Caco-2 (cell line): ENCODE data around the gene IMPACT. TPM values are rescaled to one million over a fixed set of nuclear protein-coding genes. Genes with fewer than 3 reads are reported as not detected.

Experiments used
- BruUV-seq: library from RNA; stranded (reverse); fragments of 400-500 nt; replicated peaks from 2 replicates; lab custom pipeline; 2021; lab: Mats Ljungman, UMichigan
- CTCF ChIA-PET: fragments of 300-600 bp; sonication (Branson Sonifier 250); formaldehyde crosslinking; loops from one replicate; lab custom pipeline; 2022; ENCODE audit warnings: antibody characterized with exemption; lab: Charles Lee
- POLR2A ChIA-PET: fragments of 300-600 bp; sonication (Branson Sonifier 250); formaldehyde crosslinking; loops from one replicate; lab custom pipeline; 2022; ENCODE audit warnings: antibody characterized with exemption; lab: Charles Lee
- DNase-seq, 2 experiments: peaks; one replicate each; pipeline versions ENCODE4 v3.0.0 to v3.0.0-alpha.2; 2020 to 2022
- H3K27me3 ChIP-seq: replicated peaks from 2 replicates; pipeline ENCODE4 v1.6.0; 2011; ENCODE audit warnings: low read length; ENCODE audit not compliant: control insufficient read depth, insufficient read depth
- H3K36me3 ChIP-seq: 2 replicates; pipeline ENCODE4 v1.5.1; 2011; ENCODE audit warnings: low read length; ENCODE audit not compliant: control insufficient read depth, insufficient read depth
- H3K4me1 ChIP-seq: fragments of 250-450 bp; sonication (Bioruptor Pico); 2 replicates; pipeline ENCODE4 v1.5.1; 2020; ENCODE audit warnings: mild to moderate bottlenecking
- H3K4me3 ChIP-seq: 2 replicates; pipeline ENCODE4 v1.5.1; 2011; ENCODE audit warnings: low read depth, mild to moderate bottlenecking, control low read depth, low read length
- H3K9me3 ChIP-seq: fragments of 250-450 bp; sonication (Bioruptor Pico); 2 replicates; pipeline ENCODE4 v1.5.1; 2020; ENCODE audit warnings: mild to moderate bottlenecking, moderate library complexity
- H3K27ac Mint-ChIP-seq: one replicate; pipeline ENCODE4 v1.8.0; 2022; ENCODE audit warnings: mixed read lengths; ENCODE audit not compliant: unreplicated experiment
- H3K27me3 Mint-ChIP-seq: one replicate; pipeline ENCODE4 v1.8.0; 2022; ENCODE audit warnings: mixed read lengths; ENCODE audit not compliant: insufficient read depth, unreplicated experiment
- H3K36me3 Mint-ChIP-seq: one replicate; pipeline ENCODE4 v1.8.0; 2022; ENCODE audit warnings: mild to moderate bottlenecking, mixed read lengths; ENCODE audit not compliant: insufficient read depth, unreplicated experiment
- H3K4me1 Mint-ChIP-seq: one replicate; pipeline ENCODE4 v1.8.0; 2022; ENCODE audit warnings: low read depth, mixed read lengths; ENCODE audit not compliant: unreplicated experiment
- H3K4me3 Mint-ChIP-seq: one replicate; pipeline ENCODE4 v1.8.0; 2022; ENCODE audit warnings: mild to moderate bottlenecking, moderate library complexity, mixed read lengths; ENCODE audit not compliant: unreplicated experiment
- H3K9me3 Mint-ChIP-seq: one replicate; pipeline ENCODE4 v1.8.0; 2022; ENCODE audit warnings: mixed read lengths; ENCODE audit not compliant: unreplicated experiment
- CTCF ChIP-seq, 2 experiments: fragments of 200-600 bp in 1 of 2; IDR thresholded peaks; 1 replicate in 1 of 2; 2 replicates in 1 of 2; pipeline versions ENCODE4 v1.5.1 to v1.8.0; 2011 to 2022; ENCODE audit warnings: antibody characterized with exemption in 1 of 2, control low read depth in 1 of 2, inconsistent platforms in 1 of 2, low read depth in 1 of 2, low read length in 1 of 2, mild to moderate bottlenecking in 1 of 2, moderate library complexity in 1 of 2; ENCODE audit not compliant: insufficient read depth in 1 of 2, severe bottlenecking in 1 of 2, unreplicated experiment in 1 of 2
- intact Hi-C: fragments of 100-400 bp; cut with micrococcal nuclease; formaldehyde crosslinking; loops from one replicate; pipeline ENCODE4 v1.10.0; 2022; ENCODE audit not compliant: unreplicated experiment
- total RNA-seq: library from RNA; stranded (reverse); gene quantifications from 2 replicates; pipeline ENCODE4 v1.2.3, GENCODE V29; 2022

The IMPACT gene
- total RNA-seq, 1 experiment from 2014 or later: 20.6 TPM

- POLR2A ChIA-PET: no interaction called here
These were observed 39.0 kb downstream of the IMPACT start for GRCh38 chr18:24465486-24465885.

DNA sequence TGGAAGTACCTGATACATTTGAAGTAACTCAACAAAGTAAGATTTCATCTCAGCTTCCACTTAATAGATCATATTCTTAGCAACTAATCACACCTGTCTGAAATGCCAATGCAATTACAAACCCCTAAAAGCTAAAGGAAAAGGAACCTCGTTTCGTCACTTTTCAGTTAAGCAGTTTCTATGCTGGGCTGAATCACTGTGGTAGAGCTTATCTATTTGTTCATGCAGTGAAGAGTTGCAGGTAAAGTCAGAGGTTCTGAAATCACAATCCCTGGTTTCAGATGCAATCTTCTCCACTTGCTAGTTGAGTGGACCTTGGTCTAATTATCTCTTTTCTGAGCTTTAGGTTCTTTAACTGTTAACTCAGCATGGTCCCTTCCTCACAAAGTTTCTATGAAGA lies 40.3 kb downstream of the IMPACT start:
- no peak for TF ChIP-seq CTCF (IDR thresholded peaks at IDR 0.05; ENCODE audit: insufficient read depth in 1 of 2, low read depth in 1 of 2, low read length in 1 of 2, severe bottlenecking in 1 of 2, unreplicated experiment in 1 of 2)
- Mint-ChIP-seq H3K4me1 (no peaks in the 10 kb centered on the region), H3K27ac (no peak overlapping the region), H3K4me3 (no peak overlapping the region), H3K27me3 (no peaks in the 10 kb centered on the region), H3K36me3 (no peaks in the 10 kb centered on the region), H3K9me3 (no peaks in the 10 kb centered on the region)
- no TSS peak for BruUV-seq
- Histone ChIP-seq H3K4me1 (no peaks in the 10 kb centered on the region), H3K9me3 (no peaks in the 10 kb centered on the region), H3K4me3 (no peak overlapping the region), H3K36me3 (no peaks in the 10 kb centered on the region), H3K27me3 (no peaks in the 10 kb centered on the region)
- POLR2A ChIA-PET: no interaction called here
- DNase-seq: no peak
- CTCF ChIA-PET: no interaction called here
- intact Hi-C loops: no loop called here

More at GRCh38 chr18:24465486-24465885, 39.0 kb downstream of the IMPACT start:
- H3K27ac Mint-ChIP-seq: no peak overlapping the region
- no peaks in the 10 kb centered on the region for H3K4me1 ChIP-seq
- H3K4me3 Mint-ChIP-seq: no peak overlapping the region
- DNase-seq: no peak
- H3K9me3 ChIP-seq: no peaks in the 10 kb centered on the region
- no peaks in the 10 kb centered on the region for H3K27me3 Mint-ChIP-seq
- TF ChIP-seq CTCF (IDR thresholded peaks at IDR 0.05; ENCODE audit: insufficient read depth in 1 of 2, low read depth in 1 of 2, low read length in 1 of 2, severe bottlenecking in 1 of 2, unreplicated experiment in 1 of 2): no peak
- intact Hi-C loops: no loop called here
- H3K9me3 Mint-ChIP-seq: no peaks in the 10 kb centered on the region
- H3K36me3 ChIP-seq: no peaks in the 10 kb centered on the region
- no TSS peak for BruUV-seq
- H3K27me3 ChIP-seq: no peaks in the 10 kb centered on the region
- no peaks in the 10 kb centered on the region for H3K4me1 Mint-ChIP-seq
- H3K36me3 Mint-ChIP-seq: no peaks in the 10 kb centered on the region
- no peak overlapping the region for H3K4me3 ChIP-seq
- CTCF ChIA-PET: no interaction called here

GRCh38 chr18:24470022-24470618 lies 43.6 kb downstream of the IMPACT start:
- Mint-ChIP-seq H3K4me1 (no peaks in the 10 kb centered on the region), H3K27me3 (no peaks in the 10 kb centered on the region), H3K4me3 (no peak overlapping the region), H3K9me3 (no peaks in the 10 kb centered on the region), H3K36me3 (no peaks in the 10 kb centered on the region), H3K27ac (no peak overlapping the region)
- no peaks in the 10 kb centered on the region for H3K27me3 ChIP-seq
- H3K4me3 ChIP-seq: no peak overlapping the region
- no peak for TF ChIP-seq CTCF (IDR thresholded peaks at IDR 0.05; ENCODE audit: insufficient read depth in 1 of 2, low read depth in 1 of 2, low read length in 1 of 2, severe bottlenecking in 1 of 2, unreplicated experiment in 1 of 2)
- ChIA-PET CTCF (no interaction called here), POLR2A (no interaction called here)
- no peaks in the 10 kb centered on the region for H3K4me1 ChIP-seq
- no peaks in the 10 kb centered on the region for H3K9me3 ChIP-seq
- no TSS peak for BruUV-seq
- intact Hi-C loops: no loop called here
- H3K36me3 ChIP-seq: no peaks in the 10 kb centered on the region
- no peak for DNase-seq
